ENCODE data around the gene RBM18. TPM values are rescaled to one million over a fixed set of nuclear protein-coding genes. Genes with fewer than 3 reads are reported as not detected.
A peak's percentile ranks its signal among the peaks of the same experiment; 100 is the strongest.

The RBM18 gene
- total RNA-seq, 1 donor from 2014 or later: 17.5 TPM

- H3K27ac ChIP-seq: no peak overlapping the region
- intact Hi-C loops (cut with DNase I): no loop called here
- no peak for DNase-seq
- no peaks in the 10 kb centered on the region for H3K36me3 ChIP-seq
- H3K9me3 ChIP-seq: no peaks in the 10 kb centered on the region
- H3K4me3 ChIP-seq: no peak overlapping the region
- TF ChIP-seq CTCF (IDR thresholded peaks at IDR 0.05): no peak
- H3K27me3 ChIP-seq: peaks cover 14% of the 10 kb centered on the region
- no peak for ATAC-seq
- no peaks in the 10 kb centered on the region for H3K4me1 ChIP-seq
Observed at GRCh38 chr9:122207096-122207495, 57.5 kb downstream of the RBM18 start.

GRCh38 chr9:122206118-122207046 lies 58.3 kb downstream of the RBM18 start:
- Histone ChIP-seq H3K36me3 (no peaks in the 10 kb centered on the region), H3K9me3 (no peaks in the 10 kb centered on the region), H3K4me1 (no peaks in the 10 kb centered on the region), H3K4me3 (no peak overlapping the region), H3K27ac (no peak overlapping the region), H3K27me3 (peaks cover 6% of the 10 kb centered on the region)
- ATAC-seq (no peak), DNase-seq (peak; percentile 50)
- no peak for TF ChIP-seq CTCF (IDR thresholded peaks at IDR 0.05)
- intact Hi-C loops (cut with DNase I): no loop called here

GRCh38 chr9:122205176-122205575 lies 59.5 kb downstream of the RBM18 start:
- Histone ChIP-seq H3K36me3 (no peaks in the 10 kb centered on the region), H3K27ac (no peak overlapping the region), H3K4me3 (no peak overlapping the region), H3K4me1 (no peaks in the 10 kb centered on the region), H3K27me3 (no peaks in the 10 kb centered on the region), H3K9me3 (no peaks in the 10 kb centered on the region)
- DNase-seq: no peak
- intact Hi-C loops (cut with DNase I): no loop called here
- no peak for TF ChIP-seq CTCF (IDR thresholded peaks at IDR 0.05)
- no peak for ATAC-seq

GRCh38 chr9:122204491-122204890 lies 60.1 kb downstream of the RBM18 start:
- no peaks in the 10 kb centered on the region for H3K4me1 ChIP-seq
- no peak overlapping the region for H3K4me3 ChIP-seq
- H3K27me3 ChIP-seq: no peaks in the 10 kb centered on the region
- no peaks in the 10 kb centered on the region for H3K36me3 ChIP-seq
- no peak overlapping the region for H3K27ac ChIP-seq
- TF ChIP-seq CTCF (IDR thresholded peaks at IDR 0.05): no peak
- DNase-seq (no peak), ATAC-seq (no peak)
- no peaks in the 10 kb centered on the region for H3K9me3 ChIP-seq
- intact Hi-C loops (cut with DNase I): no loop called here

GRCh38 chr9:122204055-122204454 lies 60.6 kb downstream of the RBM18 start:
- no peak for TF ChIP-seq CTCF (IDR thresholded peaks at IDR 0.05)
- ATAC-seq: no peak
- intact Hi-C loops (cut with DNase I): no loop called here

More at GRCh38 chr9:122204055-122204454, 60.6 kb downstream of the RBM18 start:
- Histone ChIP-seq H3K4me3 (no peak overlapping the region), H3K36me3 (no peaks in the 10 kb centered on the region), H3K4me1 (no peaks in the 10 kb centered on the region), H3K9me3 (no peaks in the 10 kb centered on the region), H3K27ac (no peak overlapping the region), H3K27me3 (no peaks in the 10 kb centered on the region)
- no peak for DNase-seq

Data from upper lobe of right lung (tissue), 1 donor.